K562 (cell line): ENCODE results near the gene SEC22C. TPM values are rescaled to one million over a fixed set of nuclear protein-coding genes. Genes with fewer than 3 reads are reported as not detected.
A peak's percentile ranks its signal among the peaks of the same experiment; 100 is the strongest.

Experiments
- ATAC-seq: fragments of 200-7000 bp; cut with Tn5 transposase; 3 replicates; pipeline ENCODE4 v1.9.1; 2020; ENCODE audit warnings: moderate library complexity
- BruUV-seq: library from RNA; stranded (reverse); fragments of 400-500 nt; replicated peaks from 2 replicates; lab custom pipeline; 2021; lab: Mats Ljungman, UMichigan
- CTCF ChIA-PET: fragments of 300-600 bp; formaldehyde crosslinking; extraction: SDS; loops from one replicate; lab custom pipeline; 2021; ENCODE audit warnings: low intra/inter-chr PET ratio; lab: Yijun Ruan, JAX
- POLR2A ChIA-PET: fragments of 300-600, 350-650 bp; sonication (Branson Sonifier 250); formaldehyde crosslinking; extraction: SDS; loops from one replicate; lab custom pipeline; 2021; ENCODE audit warnings: antibody characterized with exemption, inconsistent platforms; lab: Yijun Ruan, JAX
- DNase-seq, 4 experiments: peaks; one replicate each; pipeline versions ENCODE4 v3.0.0 to v3.0.0-alpha.2; 2011 to 2018; ENCODE audit warnings: low spot score in 3 of 4, mixed read lengths in 3 of 4; ENCODE audit errors: extremely low read depth in 1 of 4
- FAIRE-seq: peaks from 2 replicates; lab custom pipeline; 2011; peaks lifted over from hg19 to GRCh38; lab: Jason Lieb, UNC
- H2AFZ ChIP-seq: 2 replicates; pipeline ENCODE4 v1.6.0; 2011; ENCODE audit warnings: low read depth, low read length, control low read depth, inconsistent platforms
- H3K27ac ChIP-seq: fragments of 200-600 bp; 3 replicates; pipeline ENCODE4 v1.8.0; 2011; ENCODE audit warnings: low read depth, mild to moderate bottlenecking, control low read depth, inconsistent platforms, low read length, moderate library complexity, mixed read lengths; ENCODE audit errors: extremely low read depth
- H3K27me3 ChIP-seq, 2 experiments: fragments of 300-600 bp in 1 of 2; 2 replicates in 1 of 2; 3 replicates in 1 of 2; pipeline versions ENCODE4 v1.6.0 to v1.8.0; 2011; ENCODE audit warnings: inconsistent platforms in 2 of 2, low read length in 2 of 2, mild to moderate bottlenecking in 1 of 2, mixed read lengths in 1 of 2, moderate library complexity in 1 of 2; ENCODE audit not compliant: control insufficient read depth in 2 of 2, insufficient read depth in 2 of 2
- H3K36me3 ChIP-seq: fragments of 300-600 bp; 3 replicates; pipeline ENCODE4 v1.8.0; 2011; ENCODE audit warnings: mild to moderate bottlenecking, low read length, inconsistent platforms; ENCODE audit not compliant: control insufficient read depth, insufficient read depth
- H3K4me1 ChIP-seq, 2 experiments: fragments of 200-600 bp in 1 of 2; replicated peaks in 1 of 2; 2 replicates in 1 of 2; 3 replicates in 1 of 2; pipeline versions ENCODE4 v1.5.1 to v1.8.0; 2011; ENCODE audit warnings: inconsistent platforms in 2 of 2, low read length in 2 of 2, mild to moderate bottlenecking in 1 of 2, mixed read lengths in 1 of 2, moderate library complexity in 1 of 2; ENCODE audit not compliant: control insufficient read depth in 2 of 2, insufficient read depth in 2 of 2
- H3K4me2 ChIP-seq: 2 replicates; pipeline ENCODE4 v1.6.1; 2011; ENCODE audit warnings: low read length, control low read depth, inconsistent platforms, mixed read lengths; ENCODE audit not compliant: insufficient read depth
- H3K4me3 ChIP-seq: fragments of 200-600 bp; sonication (generic), shearing (Covaris generic); 2 replicates; pipeline ENCODE4 v1.5.1; 2016; ENCODE audit warnings: control low read depth, inconsistent platforms
- H3K79me2 ChIP-seq: fragments of 200-600 bp; 3 replicates; pipeline ENCODE4 v1.8.0; 2011; ENCODE audit warnings: low read length, inconsistent platforms; ENCODE audit not compliant: control insufficient read depth, insufficient read depth
- H3K9ac ChIP-seq, 2 experiments: 2 replicates each; pipeline versions ENCODE4 v1.6.0 to v1.6.1; 2011; ENCODE audit warnings: low read depth in 2 of 2, low read length in 2 of 2, control low read depth in 1 of 2, inconsistent platforms in 1 of 2, mild to moderate bottlenecking in 1 of 2, mixed read lengths in 1 of 2; ENCODE audit not compliant: insufficient read depth in 1 of 2
- H3K9me1 ChIP-seq: one replicate; pipeline ENCODE4 v1.6.0; 2011; ENCODE audit warnings: inconsistent platforms, mild to moderate bottlenecking, low read length, moderate library complexity; ENCODE audit not compliant: control insufficient read depth, insufficient read depth
- H3K9me3 ChIP-seq: replicated peaks from 2 replicates; pipeline ENCODE4 v1.5.1; 2011; ENCODE audit warnings: low read depth, low read length, inconsistent platforms; ENCODE audit not compliant: control insufficient read depth, insufficient read depth
- H4K20me1 ChIP-seq: replicated peaks from 2 replicates; pipeline ENCODE4 v1.6.1; 2011; ENCODE audit warnings: low read length, inconsistent platforms, mixed read lengths; ENCODE audit not compliant: control insufficient read depth, insufficient read depth
- BCOR ChIP-seq: fragments of 450-650 bp; IDR thresholded peaks from 2 replicates; pipeline ENCODE4 v1.6.1; 2016
- CCAR2 ChIP-seq: fragments of 200-400 bp; formaldehyde crosslinking; IDR thresholded peaks from 2 replicates; pipeline ENCODE4 v1.6.1; 2017; ENCODE audit warnings: mild to moderate bottlenecking, low read depth, low read length
- HCFC1 ChIP-seq: IDR thresholded peaks from 2 replicates; pipeline ENCODE4 v1.6.1; 2012; ENCODE audit warnings: low read depth, low read length, improper control_type of control experiment
- KAT8 ChIP-seq: fragments of 450-650 bp; IDR thresholded peaks from 2 replicates; pipeline ENCODE4 v1.6.1; 2016; ENCODE audit warnings: low read depth, mild to moderate bottlenecking
- PRDM10 ChIP-seq: fragments of 450-650 bp; IDR thresholded peaks from 2 replicates; pipeline ENCODE4 v1.6.1; 2018; ENCODE audit not compliant: partially characterized antibody
- VEZF1 ChIP-seq: fragments of 200-800 bp; sonication (Bioruptor generic); IDR thresholded peaks from 2 replicates; pipeline ENCODE4 v1.6.1; 2017; ENCODE audit warnings: missing genetic modification characterization, missing compliant biosample characterization
- YY1 ChIP-seq, 3 experiments: IDR thresholded peaks; 2 replicates each; pipeline ENCODE4 v1.6.1; 2011; ENCODE audit warnings: low read length in 2 of 3, mild to moderate bottlenecking in 2 of 3, moderate library complexity in 2 of 3, borderline replicate concordance in 1 of 3, control low read depth in 1 of 3, low read depth in 1 of 3; ENCODE audit not compliant: insufficient read depth in 3 of 3, insufficient replicate concordance in 2 of 3, control insufficient read depth in 1 of 3, insufficient read length in 1 of 3; ENCODE audit errors: extremely low read depth in 1 of 3
- ZBTB7A ChIP-seq: IDR thresholded peaks from 2 replicates; pipeline ENCODE4 v1.6.1; 2011; ENCODE audit warnings: low read depth, mild to moderate bottlenecking, low read length, moderate library complexity, borderline replicate concordance; ENCODE audit not compliant: control insufficient read depth
- ZFP36 ChIP-seq: fragments of 150-350 bp; IDR thresholded peaks from 2 replicates; pipeline ENCODE4 v1.6.1; 2018; ENCODE audit warnings: low read length, low read depth; ENCODE audit not compliant: partially characterized antibody
- ZNF124 ChIP-seq: sonication (generic); formaldehyde crosslinking; IDR thresholded peaks from 2 replicates; pipeline ENCODE4 v1.8.1; 2022; ENCODE audit warnings: missing genetic modification reagents
- ZNF384 ChIP-seq: IDR thresholded peaks from 2 replicates; pipeline ENCODE4 v1.6.1; 2012; ENCODE audit warnings: low read depth, low read length, improper control_type of control experiment
- ZNF436 ChIP-seq: fragments of 250-450, 450-650 bp; sonication (Bioruptor Pico); formaldehyde crosslinking; IDR thresholded peaks from 2 replicates; pipeline ENCODE4 v1.7.0; 2020; ENCODE audit warnings: mild to moderate bottlenecking
- ZNF740 ChIP-seq, 3 experiments: fragments of 200-800 bp in 1 of 3; sonication (Bioruptor generic) in 1 of 3; sonication (generic) in 1 of 3; formaldehyde crosslinking in 1 of 3; IDR thresholded peaks; 2 replicates each; pipeline versions ENCODE4 v1.6.1 to v1.8.0; 2016 to 2022; ENCODE audit warnings: mild to moderate bottlenecking in 2 of 3, missing compliant biosample characterization in 2 of 3, missing genetic modification characterization in 2 of 3, missing genetic modification reagents in 1 of 3
- WGBS: fragments of 100-300 bp; shearing (Covaris generic); methylation state at CpG from one replicate; pipeline ENCODE4 v1.1.6; 2016; ENCODE audit warnings: low coverage, mixed read lengths; ENCODE audit not compliant: insufficient coverage; ENCODE audit errors: missing lambda C conversion rate; 5-methylcytosine and 5-hydroxymethylcytosine counted together
- in situ Hi-C: fragments of 300-500 bp; cut with MboI; formaldehyde crosslinking; loops from 4 replicates; pipeline ENCODE4 v1.15.0; 2018; ENCODE audit warnings: inconsistent platforms, mixed read lengths
- intact Hi-C: fragments of 100-400 bp; cut with micrococcal nuclease; formaldehyde crosslinking; loops from 2 replicates; pipeline ENCODE4 v1.14.2; 2022
- polyA plus RNA-seq, 8 experiments: library from polyadenylated mRNA; depleted of rRNA in 4 of 8; stranded (reverse) in 5 of 8; unstranded in 3 of 8; fragments of >200 nt; fragmentation: Nextera tagmentation in 2 of 8; fragmentation: Illumina TruSeq in 1 of 8; extraction: Ambion mirVana in 2 of 8; extraction: Trizol in 1 of 8; gene quantifications; 2 replicates each; pipeline versions ENCODE4 v1.2.1 to v1.2.3, GENCODE V29; 2011 to 2014; ENCODE audit warnings: inconsistent platforms in 1 of 8, missing spikeins in 1 of 8
- total RNA-seq, 7 experiments: library from RNA; depleted of rRNA in 6 of 7; stranded (reverse); fragments of >200 nt in 6 of 7; fragmentation: Illumina TruSeq in 2 of 7; extraction: Trizol in 2 of 7; gene quantifications; 2 replicates each; pipeline versions ENCODE4 v1.2.1 to v1.2.3, GENCODE V29; 2011 to 2021; ENCODE audit warnings: low replicate concordance in 1 of 7

The SEC22C gene
- total and polyA plus RNA-seq, 9 of the 15 experiments (the other 6 are each of a cell fraction or from before 2014, with no cell fraction given): 35.6 to 68.4 (median 50.7) TPM

- Histone ChIP-seq H3K79me2 (no peaks in the 10 kb centered on the region), H2AFZ (no peak overlapping the region), H3K36me3 (no peaks in the 10 kb centered on the region), H4K20me1 (peaks cover 26% of the 10 kb centered on the region), H3K4me3 (no peak overlapping the region), H3K4me2 (peak overlapping the region; percentile 12; the same call in 1 of the 2 replicates), H3K4me1 (peaks cover 4 to 27% of the 10 kb centered on the region in 2 experiments; a peak in 4 of 5 replicates), H3K9me3 (no peaks in the 10 kb centered on the region), H3K9ac (peak overlapping the region in 1 of 2 experiments; percentile 65; a peak in 1 of 4 replicates), H3K9me1 (no peaks in the 10 kb centered on the region), H3K27me3 (peaks cover 18 to 47% of the 10 kb centered on the region in 2 experiments; a peak in 4 of 5 replicates), H3K27ac (no peak overlapping the region)
- ATAC-seq (no peak), DNase-seq (peak in 3 of 4 experiments; percentile 39 to 59 (median 44)), FAIRE-seq (no peak)
- WGBS: 14% methylated on average over 10 of the region's 10 CpGs
- CTCF ChIA-PET: interaction anchor here (0.6 kb wide), 1 partner anchor 28 kb away, joined by 4 read pairs; no protein-coding TSS in a partner anchor
- intact Hi-C loops (loop anchor here (5.0 kb wide), 1 partner anchor 328 kb away; no protein-coding TSS in a partner anchor), in situ Hi-C loops (no loop called here)
- BruUV-seq: no TSS peak
- POLR2A ChIA-PET: interaction anchor here (0.6 to 1.4 kb wide), 4 partner anchors 9 to 1306 kb away, joined by 3 to 5 read pairs (median 4); no protein-coding TSS in a partner anchor
- peak; percentile 51 for TF ChIP-seq VEZF1 (CRISPR knock-in tag)
- TF ChIP-seq ZNF740 (CRISPR knock-in tag; IDR thresholded peaks at IDR 0.05): peak; percentile 52; the same call in 1 of the 2 replicates
- no peak; a peak in 1 of 4 replicates for TF ChIP-seq ZNF740 (tag; IDR thresholded peaks at IDR 0.05)
- peak; percentile 72 for TF ChIP-seq BCOR
- TF ChIP-seq HCFC1: no peak
- peak; percentile 23; the same call in 1 of the 2 replicates for TF ChIP-seq ZBTB7A
- no peak for TF ChIP-seq CCAR2
- peak in 1 of 3 experiments; percentile 45 for TF ChIP-seq YY1 (IDR thresholded peaks at IDR 0.05; ENCODE audit: borderline replicate concordance in 1 of 3, control insufficient read depth in 1 of 3, extremely low read depth in 1 of 3, insufficient read depth in 3 of 3, insufficient read length in 1 of 3, insufficient replicate concordance in 2 of 3, low read depth in 1 of 3, low read length in 2 of 3)
- TF ChIP-seq ZNF124 (CRISPR knock-in tag): no peak
- peak; percentile 83 for TF ChIP-seq ZNF436 (CRISPR knock-in tag)
- TF ChIP-seq ZFP36: peak; percentile 96
- no peak for TF ChIP-seq KAT8
- TF ChIP-seq ZNF384: peak; percentile 31; the same call in 1 of the 2 replicates
- TF ChIP-seq PRDM10: peak; percentile 14
Observed at GRCh38 chr3:42504334-42505127, 77.2 kb downstream of the SEC22C start.
